GM12878 (cell line): ENCODE results near the gene HDAC7. TPM values are rescaled to one million over a fixed set of nuclear protein-coding genes. Genes with fewer than 3 reads are reported as not detected.

Experiments
- NKRF ChIP-seq: fragments of 450-650 bp; conservative IDR thresholded peaks from 2 replicates; pipeline ENCODE4 v1.6.1; 2017; ENCODE audit warnings: mild to moderate bottlenecking, moderate library complexity
- RB1 ChIP-seq: fragments of 450-650 bp; formaldehyde crosslinking; IDR thresholded peaks from 2 replicates; pipeline ENCODE4 v1.6.1; 2017; ENCODE audit warnings: mild to moderate bottlenecking, borderline replicate concordance
- SMAD1 ChIP-seq: fragments of 450-650 bp; IDR thresholded peaks from 2 replicates; pipeline ENCODE4 v1.6.1; 2018; ENCODE audit warnings: mild to moderate bottlenecking, low read depth; ENCODE audit not compliant: partially characterized antibody
- SUPT20H ChIP-seq: IDR thresholded peaks from 2 replicates; pipeline ENCODE4 v1.6.1; 2011; ENCODE audit warnings: low read depth, mild to moderate bottlenecking, low read length, moderate library complexity, borderline replicate concordance; ENCODE audit not compliant: control insufficient read depth
- ZNF207 ChIP-seq: fragments of 450-650 bp; IDR thresholded peaks from 2 replicates; pipeline ENCODE4 v1.6.1; 2014; ENCODE audit warnings: antibody characterized with exemption, mild to moderate bottlenecking, borderline replicate concordance
- polyA plus RNA-seq, 11 experiments: library from polyadenylated mRNA; depleted of rRNA in 4 of 11; unstranded in 6 of 11; stranded (reverse) in 5 of 11; fragments of >200 nt; fragmentation: Nextera tagmentation in 4 of 11; fragmentation: Illumina TruSeq in 1 of 11; extraction: Ambion mirVana in 4 of 11; extraction: Trizol in 1 of 11; gene quantifications; 1 replicate in 1 of 11; 2 replicates in 10 of 11; pipeline versions ENCODE4 v1.2.1 to v1.2.3, GENCODE V29; 2011 to 2016; ENCODE audit warnings: inconsistent platforms in 2 of 11, missing spikeins in 2 of 11, low read depth in 1 of 11
- total RNA-seq, 4 experiments: library from RNA; depleted of rRNA in 3 of 4; stranded (reverse); fragments of >200 nt in 3 of 4; fragmentation: Illumina TruSeq in 1 of 4; extraction: Trizol in 1 of 4; gene quantifications; 2 replicates each; pipeline versions ENCODE4 v1.2.1 to v1.2.3, GENCODE V29; 2013 to 2021
- TF ChIP-seq, protein P1 (sequence below): fragments of 450-650 bp; IDR thresholded peaks from 2 replicates; pipeline ENCODE4 v1.6.1; 2017; ENCODE audit warnings: antibody characterized with exemption, mild to moderate bottlenecking, moderate library complexity

The HDAC7 gene
- total and polyA plus RNA-seq, 10 of the 15 experiments (the other 5 are each of a cell fraction or from before 2014, with no cell fraction given): 0.47 to 18.3 (median 5.4) TPM

- TF ChIP-seq, protein P1, sequence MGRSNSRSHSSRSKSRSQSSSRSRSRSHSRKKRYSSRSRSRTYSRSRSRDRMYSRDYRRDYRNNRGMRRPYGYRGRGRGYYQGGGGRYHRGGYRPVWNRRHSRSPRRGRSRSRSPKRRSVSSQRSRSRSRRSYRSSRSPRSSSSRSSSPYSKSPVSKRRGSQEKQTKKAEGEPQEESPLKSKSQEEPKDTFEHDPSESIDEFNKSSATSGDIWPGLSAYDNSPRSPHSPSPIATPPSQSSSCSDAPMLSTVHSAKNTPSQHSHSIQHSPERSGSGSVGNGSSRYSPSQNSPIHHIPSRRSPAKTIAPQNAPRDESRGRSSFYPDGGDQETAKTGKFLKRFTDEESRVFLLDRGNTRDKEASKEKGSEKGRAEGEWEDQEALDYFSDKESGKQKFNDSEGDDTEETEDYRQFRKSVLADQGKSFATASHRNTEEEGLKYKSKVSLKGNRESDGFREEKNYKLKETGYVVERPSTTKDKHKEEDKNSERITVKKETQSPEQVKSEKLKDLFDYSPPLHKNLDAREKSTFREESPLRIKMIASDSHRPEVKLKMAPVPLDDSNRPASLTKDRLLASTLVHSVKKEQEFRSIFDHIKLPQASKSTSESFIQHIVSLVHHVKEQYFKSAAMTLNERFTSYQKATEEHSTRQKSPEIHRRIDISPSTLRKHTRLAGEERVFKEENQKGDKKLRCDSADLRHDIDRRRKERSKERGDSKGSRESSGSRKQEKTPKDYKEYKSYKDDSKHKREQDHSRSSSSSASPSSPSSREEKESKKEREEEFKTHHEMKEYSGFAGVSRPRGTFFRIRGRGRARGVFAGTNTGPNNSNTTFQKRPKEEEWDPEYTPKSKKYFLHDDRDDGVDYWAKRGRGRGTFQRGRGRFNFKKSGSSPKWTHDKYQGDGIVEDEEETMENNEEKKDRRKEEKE: no peak
- TF ChIP-seq NKRF (no peak), RB1 (no peak), ZNF207 (no peak), SUPT20H (no peak), SMAD1 (no peak)
These were observed 76.3 kb downstream of the HDAC7 start (continued) for GRCh38 chr12:47743311-47743860.
